Fibroblast of mammary gland (primary cell): ENCODE results near the gene DOK6.

ENCODE experiments used
- DNase-seq: peaks from one replicate; pipeline ENCODE4 v3.0.0-alpha.2; 2010; ENCODE audit warnings: low read depth
- H3K4me3 ChIP-seq: 2 replicates; pipeline ENCODE4 v1.5.1; 2011; ENCODE audit warnings: low read depth, mild to moderate bottlenecking, low read length, moderate library complexity; ENCODE audit not compliant: control insufficient read depth
- CTCF ChIP-seq: conservative IDR thresholded peaks from 2 replicates; pipeline ENCODE4 v1.5.1; 2011; ENCODE audit warnings: low read depth, low read length, inconsistent platforms; ENCODE audit not compliant: control insufficient read depth, insufficient read depth

Gene DOK6

DNA sequence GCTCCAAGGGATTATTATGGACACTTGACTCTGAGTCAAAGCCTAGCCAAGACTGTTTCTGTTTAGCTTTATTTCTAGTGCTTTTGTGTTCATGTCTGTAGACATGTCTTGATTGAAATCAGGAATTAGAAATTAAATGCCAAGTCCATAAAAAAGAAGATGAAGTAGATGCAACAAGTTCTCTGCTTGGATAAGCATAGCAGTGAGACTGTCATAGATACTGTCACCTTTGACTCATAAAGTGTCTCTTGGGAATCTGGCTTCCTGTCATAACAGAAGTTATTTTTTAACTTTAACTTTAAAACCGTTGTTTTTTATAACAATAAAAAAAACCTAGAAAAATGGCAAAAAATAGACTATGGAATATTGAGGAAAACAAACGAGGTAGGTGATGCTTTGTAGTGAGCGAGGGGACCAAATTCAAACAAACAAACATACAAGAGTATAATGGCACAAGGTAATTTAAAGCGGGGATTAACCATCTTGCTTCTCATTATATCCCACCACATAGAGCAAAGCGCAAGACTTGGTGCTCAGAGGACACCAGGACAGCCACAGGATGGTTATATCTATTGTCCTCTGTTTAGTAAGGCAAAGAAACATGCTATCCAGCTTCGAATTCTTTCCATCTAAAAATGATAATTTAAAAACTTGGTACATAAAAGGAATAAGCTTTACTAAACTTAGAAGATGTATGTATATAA lies 482.4 kb downstream of the DOK6 start:
- no peak overlapping the region for H3K4me3 ChIP-seq
- no peak for TF ChIP-seq CTCF
- DNase-seq = peak; percentile 27

GRCh38 chr18:69883781-69884180 lies 483.1 kb downstream of the DOK6 start:
- DNase-seq = no peak
- TF ChIP-seq CTCF = no peak

DNA sequence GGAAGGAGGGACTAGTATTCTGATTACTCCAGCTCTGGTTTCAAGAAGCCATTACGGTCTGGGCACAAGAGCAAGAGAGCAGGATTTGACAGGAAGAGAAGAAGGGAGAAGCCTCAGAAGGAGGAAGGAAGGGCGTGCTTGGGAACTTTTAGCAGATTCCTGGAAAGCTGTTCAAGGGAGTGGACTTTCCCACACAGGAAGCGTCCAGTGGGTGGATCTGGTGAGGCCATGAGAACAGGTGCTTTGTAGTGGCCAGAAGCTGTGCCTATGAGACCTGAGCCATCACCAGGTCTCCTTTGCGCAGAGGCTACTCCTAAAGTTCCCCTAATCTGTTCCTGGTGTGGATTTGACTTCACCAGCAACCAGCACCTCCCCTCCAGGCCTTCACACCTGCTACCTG lies 484.7 kb downstream of the DOK6 start:
- no peak for DNase-seq
- TF ChIP-seq CTCF = no peak
- H3K4me3 ChIP-seq = no peak overlapping the region

More at GRCh38 chr18:69883781-69884180, 483.1 kb downstream of the DOK6 start:
- H3K4me3 ChIP-seq = no peak overlapping the region

- TF ChIP-seq CTCF = no peak
- no peak for DNase-seq
- no peak overlapping the region for H3K4me3 ChIP-seq
Measured at GRCh38 chr18:69885841-69886531, 485.3 kb downstream of the DOK6 start.

GRCh38 chr18:69887256-69887655 lies 486.6 kb downstream of the DOK6 start:
- no peak for TF ChIP-seq CTCF

DNA sequence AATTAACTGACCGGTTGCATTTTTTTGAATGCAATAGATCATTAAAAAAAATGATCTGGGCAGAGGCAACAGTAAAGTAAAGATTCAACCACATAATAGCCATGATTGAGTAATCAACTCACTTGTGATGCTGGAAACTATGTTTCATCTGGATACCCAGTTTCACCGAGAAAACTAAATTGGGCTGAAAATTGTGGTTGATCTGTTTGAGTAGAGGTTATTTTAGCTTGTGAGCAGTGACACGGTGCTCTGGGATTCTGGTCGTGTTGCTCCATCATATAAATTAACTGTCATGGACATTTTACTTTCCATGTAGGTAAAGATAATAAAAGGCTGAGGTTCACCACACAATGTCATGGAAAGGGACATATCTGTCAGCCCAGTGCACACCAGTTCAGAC lies 488.3 kb downstream of the DOK6 start:
- TF ChIP-seq CTCF = no peak
- H3K4me3 ChIP-seq = no peak overlapping the region
- DNase-seq = no peak

More at GRCh38 chr18:69887256-69887655, 486.6 kb downstream of the DOK6 start:
- no peak overlapping the region for H3K4me3 ChIP-seq
- no peak for DNase-seq

DNA sequence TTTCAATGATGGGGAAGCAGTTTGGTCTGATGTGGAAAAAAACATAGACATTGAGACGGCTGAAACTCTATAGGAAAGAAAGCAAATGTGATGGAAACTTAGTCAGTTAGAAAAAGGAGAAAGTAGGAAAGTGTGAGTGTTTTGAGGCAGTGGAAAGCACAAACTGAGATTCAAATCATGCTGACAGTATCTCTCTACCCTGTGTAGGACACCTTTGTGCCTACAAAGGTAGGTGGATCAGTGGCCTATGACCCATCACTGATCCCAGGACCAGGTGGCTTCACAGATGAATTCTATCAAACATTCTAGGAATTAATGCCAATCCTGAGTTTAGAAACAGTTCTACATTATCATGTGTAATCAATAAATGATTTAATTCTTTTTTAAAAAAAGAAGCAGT lies 489.9 kb downstream of the DOK6 start:
- H3K4me3 ChIP-seq = no peak overlapping the region
- no peak for TF ChIP-seq CTCF
- no peak for DNase-seq
